Testis (tissue), 3 donors: ENCODE results near the gene PLCB1. TPM values are rescaled to one million over a fixed set of nuclear protein-coding genes. Genes with fewer than 3 reads are reported as not detected.
A peak's percentile ranks its signal among the peaks of the same experiment; 100 is the strongest.

Experiments used
- DNase-seq: peaks from one replicate; pipeline ENCODE4 v3.0.0-alpha.2; 2019
- H3K27ac ChIP-seq, 2 donors: fragments of 200-600 bp; sonication (generic); one replicate each; pipeline ENCODE4 v1.5.1; 2019
- H3K27me3 ChIP-seq: fragments of 200-600 bp; sonication (generic); one replicate; pipeline ENCODE4 v1.5.1; 2019
- H3K36me3 ChIP-seq: fragments of 200-600 bp; sonication (generic); one replicate; pipeline ENCODE4 v1.5.1; 2017; ENCODE audit warnings: low read depth; ENCODE audit errors: missing control alignments
- H3K4me1 ChIP-seq: fragments of 200-600 bp; sonication (generic); one replicate; pipeline ENCODE4 v1.5.1; 2019
- H3K4me3 ChIP-seq, 2 donors: fragments of 200-600 bp; sonication (generic); one replicate each; pipeline ENCODE4 v1.5.1; 2017 to 2019
- H3K9me3 ChIP-seq: fragments of 200-600 bp; sonication (generic); one replicate; pipeline ENCODE4 v1.5.1; 2017
- POLR2A ChIP-seq: fragments of 450-650 bp; IDR thresholded peaks from one replicate; pipeline ENCODE4 v1.6.1; 2017; ENCODE audit warnings: antibody characterized with exemption, mild to moderate bottlenecking, moderate library complexity
- WGBS, 2 donors: methylation state at CpG; one replicate each; pipeline ENCODE4 v1.1.5; 2018; 5-methylcytosine and 5-hydroxymethylcytosine counted together
- intact Hi-C: fragments of 100-400 bp; cut with DNase I; formaldehyde crosslinking; loops from one replicate; pipeline ENCODE4 v1.15.1; 2023; ENCODE audit warnings: low total_unique reads
- polyA plus RNA-seq: library from polyadenylated mRNA; stranded (reverse); fragments of 350-450 nt; fragmentation: Illumina TruSeq; extraction: RNeasy Lipid Tissue Mini Kit (QIAGEN cat#74804); gene quantifications from one replicate; pipeline ENCODE4 v1.2.3, GENCODE V29; 2014; ENCODE audit warnings: low read depth, low replicate concordance; ENCODE audit not compliant: insufficient read depth
- total RNA-seq, 2 donors: library from RNA; depleted of rRNA; stranded (reverse); fragments of >200 nt; gene quantifications; one replicate each; pipeline ENCODE4 v1.2.3, GENCODE V29; 2016
- TF ChIP-seq, protein P1 (sequence below), 3 experiments: fragments of 450-650 bp in 2 of 3; fragments of 200-600 bp in 1 of 3; sonication (generic) in 1 of 3; IDR thresholded peaks; one replicate each; pipeline ENCODE4 v1.5.1; 2016 to 2019; ENCODE audit warnings: antibody characterized with exemption in 3 of 3, mild to moderate bottlenecking in 2 of 3, moderate library complexity in 1 of 3

The PLCB1 gene
- total and polyA plus RNA-seq, 3 donors from 2014 or later: 3.1 to 9.8 (median 8.2) TPM

DNA sequence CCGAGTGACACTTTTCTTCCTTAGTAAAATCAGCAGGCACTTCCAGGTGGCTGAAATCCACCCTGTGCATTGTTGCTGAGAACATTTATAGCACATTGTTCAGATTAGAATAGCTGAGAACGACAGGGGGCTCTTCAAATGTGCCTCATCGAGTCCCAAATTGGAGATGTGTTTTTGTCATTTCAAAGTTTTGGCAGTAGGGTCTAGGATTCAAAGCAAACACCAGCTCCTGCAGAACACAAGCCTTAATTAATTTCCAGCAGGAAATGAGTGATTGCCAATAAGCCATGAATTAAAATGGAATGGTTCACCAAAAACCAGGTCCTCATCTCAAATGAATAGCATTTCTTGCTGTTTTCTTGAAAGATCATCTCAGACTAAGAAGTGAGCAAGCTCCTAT lies 171.6 kb downstream of the PLCB1 start:
- intact Hi-C loops: no loop called here
- Histone ChIP-seq H3K27ac (no peak overlapping the region), H3K9me3 (no peaks in the 10 kb centered on the region), H3K36me3 (no peaks in the 10 kb centered on the region), H3K27me3 (no peaks in the 10 kb centered on the region), H3K4me3 (no peak overlapping the region), H3K4me1 (no peaks in the 10 kb centered on the region)
- DNase-seq: no peak
- 53 to 70% methylated on average over 3 of the region's 3 CpGs for WGBS, 2 donors
- TF ChIP-seq, protein P1, sequence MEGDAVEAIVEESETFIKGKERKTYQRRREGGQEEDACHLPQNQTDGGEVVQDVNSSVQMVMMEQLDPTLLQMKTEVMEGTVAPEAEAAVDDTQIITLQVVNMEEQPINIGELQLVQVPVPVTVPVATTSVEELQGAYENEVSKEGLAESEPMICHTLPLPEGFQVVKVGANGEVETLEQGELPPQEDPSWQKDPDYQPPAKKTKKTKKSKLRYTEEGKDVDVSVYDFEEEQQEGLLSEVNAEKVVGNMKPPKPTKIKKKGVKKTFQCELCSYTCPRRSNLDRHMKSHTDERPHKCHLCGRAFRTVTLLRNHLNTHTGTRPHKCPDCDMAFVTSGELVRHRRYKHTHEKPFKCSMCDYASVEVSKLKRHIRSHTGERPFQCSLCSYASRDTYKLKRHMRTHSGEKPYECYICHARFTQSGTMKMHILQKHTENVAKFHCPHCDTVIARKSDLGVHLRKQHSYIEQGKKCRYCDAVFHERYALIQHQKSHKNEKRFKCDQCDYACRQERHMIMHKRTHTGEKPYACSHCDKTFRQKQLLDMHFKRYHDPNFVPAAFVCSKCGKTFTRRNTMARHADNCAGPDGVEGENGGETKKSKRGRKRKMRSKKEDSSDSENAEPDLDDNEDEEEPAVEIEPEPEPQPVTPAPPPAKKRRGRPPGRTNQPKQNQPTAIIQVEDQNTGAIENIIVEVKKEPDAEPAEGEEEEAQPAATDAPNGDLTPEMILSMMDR (IDR thresholded peaks at IDR 0.05): no peak
- TF ChIP-seq POLR2A: no peak

DNA sequence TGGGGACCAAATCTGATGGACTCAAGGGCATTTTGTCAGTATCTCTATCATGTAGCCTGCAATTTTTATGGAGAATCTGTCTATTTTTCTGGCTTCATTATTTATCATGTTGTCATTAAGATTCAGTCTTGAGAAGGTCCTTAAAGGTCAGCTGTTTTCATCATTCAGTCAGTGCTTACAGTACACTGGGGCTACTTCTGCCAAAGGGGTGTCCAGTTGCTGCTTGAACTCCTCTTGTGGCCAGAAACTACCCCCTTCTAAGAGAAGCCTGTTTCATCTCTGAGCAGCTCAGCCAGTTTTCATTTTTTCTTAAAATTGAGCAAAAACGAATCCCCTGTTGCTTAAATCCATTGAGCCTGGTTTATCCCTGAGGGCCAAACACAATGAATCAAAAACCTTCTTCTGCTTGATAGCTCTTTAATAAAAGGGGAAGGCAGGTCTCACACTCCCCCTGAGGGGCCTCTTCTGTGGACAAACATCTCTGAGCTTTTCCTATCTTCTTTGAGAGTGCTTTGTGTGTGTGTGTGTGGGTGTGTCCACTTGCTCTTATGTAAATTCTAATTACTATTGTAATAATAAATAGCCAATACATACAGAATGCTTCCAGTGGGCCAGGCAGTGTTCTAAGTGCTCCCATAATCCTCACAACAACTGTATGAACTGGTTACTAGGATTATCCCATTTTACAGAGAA lies 172.2 kb downstream of the PLCB1 start:
- TF ChIP-seq, protein P1 (IDR thresholded peaks at IDR 0.05): no peak
- TF ChIP-seq POLR2A: no peak
- Histone ChIP-seq H3K27me3 (no peaks in the 10 kb centered on the region), H3K4me1 (no peaks in the 10 kb centered on the region), H3K4me3 (no peak overlapping the region), H3K9me3 (no peaks in the 10 kb centered on the region), H3K36me3 (no peaks in the 10 kb centered on the region), H3K27ac (no peak overlapping the region)
- intact Hi-C loops: no loop called here
- 53 to 60% methylated on average over 1 of the region's 1 CpG for WGBS, 2 donors
- DNase-seq: no peak

DNA sequence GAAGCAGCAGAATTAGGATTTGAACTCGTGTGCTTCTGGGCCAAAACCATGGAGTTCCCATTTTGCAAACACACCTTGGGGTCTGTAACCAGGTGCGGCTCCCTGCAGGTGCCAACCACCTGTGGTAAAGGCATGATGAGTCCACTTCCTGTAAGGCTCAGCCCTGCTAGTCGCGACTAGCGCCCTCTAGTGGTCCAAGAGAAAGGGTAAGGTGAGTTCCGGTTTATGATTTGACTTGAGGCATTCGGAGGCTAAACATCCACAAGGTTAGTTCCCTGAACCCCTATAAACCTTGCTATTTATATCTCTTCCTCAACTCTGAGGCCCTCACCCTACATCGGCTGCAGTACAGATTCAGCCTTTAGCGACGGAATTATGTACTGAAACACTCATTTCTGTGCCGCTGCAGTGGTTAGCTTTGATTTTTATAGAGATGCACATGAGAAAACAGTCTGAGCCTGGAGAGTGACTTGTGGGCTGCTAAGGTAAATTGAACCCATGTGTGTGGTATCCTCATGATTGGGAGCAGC lies 173.4 kb downstream of the PLCB1 start:
- intact Hi-C loops: no loop called here
- Histone ChIP-seq H3K4me1 (no peaks in the 10 kb centered on the region), H3K27ac (no peak overlapping the region)

DNA sequence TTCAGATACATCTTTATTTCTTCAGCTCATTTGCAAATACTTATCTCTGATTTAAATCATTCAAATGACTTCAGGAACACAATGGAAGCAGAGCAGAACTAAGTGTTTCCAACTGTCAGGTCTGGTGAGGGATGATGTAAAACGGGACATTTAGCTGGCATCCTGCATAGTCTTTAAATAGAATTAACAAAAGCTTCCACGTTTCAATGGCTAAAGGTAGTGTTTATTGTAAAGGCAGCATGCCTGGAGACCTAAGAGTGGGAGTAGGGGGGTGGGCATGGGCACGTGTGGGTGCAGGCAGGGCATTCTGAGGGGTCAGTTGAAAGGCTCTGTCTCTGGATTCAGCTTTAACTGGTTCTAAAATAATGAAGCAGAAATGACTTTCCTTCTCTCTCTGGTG lies 174.9 kb downstream of the PLCB1 start:
- no peaks in the 10 kb centered on the region for H3K4me1 ChIP-seq
- 36 to 46% methylated on average over 3 of the region's 3 CpGs for WGBS, 2 donors
- H3K27ac ChIP-seq: no peak overlapping the region
- intact Hi-C loops: no loop called here
- H3K4me3 ChIP-seq: no peak overlapping the region
- no peaks in the 10 kb centered on the region for H3K27me3 ChIP-seq
- no peaks in the 10 kb centered on the region for H3K9me3 ChIP-seq
- DNase-seq: no peak
- no peaks in the 10 kb centered on the region for H3K36me3 ChIP-seq
- TF ChIP-seq POLR2A: no peak
- TF ChIP-seq, protein P1 (IDR thresholded peaks at IDR 0.05): no peak

More for the DNA sequence above, 173.4 kb downstream of the PLCB1 start:
- no peaks in the 10 kb centered on the region for H3K36me3 ChIP-seq
- TF ChIP-seq, protein P1 (IDR thresholded peaks at IDR 0.05): peak; percentile 8 to 76 (median 29)
- no peak for TF ChIP-seq POLR2A
- 56 to 62% methylated on average over 11 of the region's 11 CpGs for WGBS, 2 donors
- H3K27me3 ChIP-seq: no peaks in the 10 kb centered on the region
- H3K4me3 ChIP-seq: no peak overlapping the region
- DNase-seq: peak; percentile 85
- no peaks in the 10 kb centered on the region for H3K9me3 ChIP-seq

DNA sequence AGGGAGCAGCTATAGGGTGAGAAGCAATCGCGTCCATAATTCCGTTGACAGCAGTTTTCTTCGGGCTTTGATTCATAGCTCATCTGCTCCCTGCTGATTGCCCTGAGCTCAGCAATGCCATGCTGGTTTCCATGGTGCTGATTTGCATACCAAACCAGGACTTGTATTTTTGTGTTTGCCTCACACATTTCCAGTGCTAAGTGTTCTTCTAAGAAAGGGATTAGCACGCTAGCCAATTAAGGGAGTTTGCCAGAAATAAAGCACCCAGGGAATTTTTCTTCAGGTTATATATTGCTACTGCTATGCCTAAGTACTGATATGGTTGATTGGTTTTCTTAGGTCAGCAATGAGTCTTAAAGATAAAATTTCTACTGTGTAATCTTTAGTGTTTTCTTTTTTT lies 177.6 kb downstream of the PLCB1 start:
- Histone ChIP-seq H3K4me1 (no peaks in the 10 kb centered on the region), H3K27ac (no peak overlapping the region), H3K36me3 (no peaks in the 10 kb centered on the region), H3K9me3 (no peaks in the 10 kb centered on the region), H3K4me3 (no peak overlapping the region), H3K27me3 (no peaks in the 10 kb centered on the region)
- intact Hi-C loops: no loop called here
- TF ChIP-seq POLR2A: no peak
- TF ChIP-seq, protein P1 (IDR thresholded peaks at IDR 0.05): no peak
- DNase-seq: no peak
- 65 to 66% methylated on average over 5 of the region's 5 CpGs for WGBS, 2 donors
